HUDEP-2 (cell line): Measurements from ENCODE around the gene DNAAF5.
"Not testable (repeated sequence)": the region's sequence is repeated elsewhere in the genome, so short reads cannot be mapped to it uniquely, and the experiment has no call there.

ENCODE experiments used
- DNase-seq, 76 experiments: peaks; one replicate each; lab custom pipeline; 2025; ENCODE audit not compliant: unreplicated experiment in 76 of 76; lab: John Stamatoyannopoulos, UW

Gene DNAAF5

DNA sequence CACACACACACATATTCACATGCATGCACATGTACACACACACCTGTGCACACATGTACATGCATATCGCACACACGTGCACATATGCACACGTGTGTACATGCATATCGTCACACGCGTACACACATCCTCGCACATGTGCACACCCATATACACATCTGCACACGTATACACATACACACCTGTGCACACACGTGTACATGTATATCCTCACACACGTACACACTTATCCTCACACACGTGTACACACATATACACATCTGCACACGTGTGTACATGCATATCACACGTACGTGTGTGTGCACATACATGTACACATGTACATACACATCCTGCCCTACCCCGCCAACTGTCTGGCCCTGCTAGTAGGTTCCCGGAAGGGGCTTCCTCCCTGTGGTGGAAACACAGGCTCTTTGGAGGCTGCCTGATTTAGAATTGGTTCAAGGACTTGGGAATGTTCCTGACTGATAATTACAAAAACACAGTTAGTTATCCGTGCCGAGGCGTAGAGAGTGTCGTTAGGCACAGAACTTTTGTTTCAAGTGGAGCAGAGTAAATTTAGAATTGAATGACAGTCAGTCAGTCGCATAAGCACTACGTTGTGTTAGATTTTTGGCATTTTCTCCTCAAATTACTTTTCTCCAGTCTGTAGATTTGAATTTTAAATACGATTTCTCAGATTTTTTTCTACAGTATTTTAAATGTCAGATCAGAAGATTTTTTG, 19.1 kb downstream of the DNAAF5 start:
- no peak for DNase-seq

DNA sequence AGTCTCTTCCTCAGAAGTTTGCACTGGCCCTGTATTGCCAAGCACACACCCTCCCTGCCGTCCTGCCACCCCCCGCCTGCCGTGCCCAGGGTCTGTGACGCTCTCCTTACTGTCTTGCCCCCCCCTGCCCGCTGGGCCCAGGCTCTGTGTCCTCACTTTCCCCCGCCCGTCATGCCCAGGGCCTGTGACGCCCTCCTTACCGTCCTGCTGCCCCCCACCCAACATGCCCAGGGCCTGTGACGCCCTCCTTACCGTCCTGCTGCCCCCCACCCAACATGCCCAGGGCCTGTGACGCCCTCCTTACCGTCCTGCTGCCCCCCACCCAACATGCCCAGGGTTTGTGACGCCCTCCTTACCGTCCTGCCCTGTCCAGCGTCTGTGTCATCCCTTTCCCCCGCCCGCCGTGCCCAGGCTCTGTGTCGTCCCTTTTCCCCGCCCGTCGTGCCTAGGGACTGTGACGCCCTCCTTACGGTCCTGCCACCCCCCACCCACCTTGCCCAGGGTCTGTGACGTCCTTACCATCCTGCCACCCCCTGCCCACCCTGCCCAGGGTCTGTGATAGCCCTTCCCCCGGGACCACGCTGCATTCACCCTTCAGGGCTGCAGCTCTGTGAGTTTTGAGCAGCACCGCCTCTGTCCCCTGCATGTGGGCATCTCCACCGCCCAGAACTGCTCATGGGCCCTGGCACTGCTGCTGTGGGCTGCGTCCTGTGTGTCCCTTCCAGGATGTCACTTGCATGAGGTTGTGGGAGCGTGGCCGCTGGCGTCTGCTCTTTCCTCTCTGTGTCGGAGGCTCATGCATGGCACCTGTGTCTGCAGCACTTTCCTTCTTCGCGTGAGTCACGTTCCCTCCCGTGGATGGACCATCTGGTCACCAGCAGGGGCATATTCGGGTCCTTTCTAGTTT, 19.9 kb downstream of the DNAAF5 start:
- DNase-seq: no peak

DNA sequence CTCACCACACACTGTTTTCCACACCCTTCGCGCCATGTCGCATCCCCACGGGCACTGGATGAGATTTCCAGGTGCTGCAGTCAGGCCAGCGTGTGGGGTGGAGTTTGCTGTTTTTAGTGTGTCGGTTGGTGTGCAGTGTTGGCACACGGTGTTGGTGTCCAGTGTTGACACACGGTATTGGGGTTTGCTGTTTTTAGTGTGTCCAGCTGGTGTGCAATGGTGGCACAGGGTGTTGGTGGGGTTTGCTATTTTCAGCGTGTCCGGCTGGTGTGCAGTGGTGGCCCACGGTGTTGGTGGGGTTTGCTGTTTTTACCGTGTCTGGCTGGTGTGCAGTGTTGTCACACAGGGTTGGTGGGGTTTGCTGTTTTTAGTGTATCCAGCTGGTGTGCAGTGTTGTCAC, 20.7 kb downstream of the DNAAF5 start:
- DNase-seq: no peak

- DNase-seq: no peak
Measured at GRCh38 chr7:748446-748845, 21.9 kb downstream of the DNAAF5 start.

DNA sequence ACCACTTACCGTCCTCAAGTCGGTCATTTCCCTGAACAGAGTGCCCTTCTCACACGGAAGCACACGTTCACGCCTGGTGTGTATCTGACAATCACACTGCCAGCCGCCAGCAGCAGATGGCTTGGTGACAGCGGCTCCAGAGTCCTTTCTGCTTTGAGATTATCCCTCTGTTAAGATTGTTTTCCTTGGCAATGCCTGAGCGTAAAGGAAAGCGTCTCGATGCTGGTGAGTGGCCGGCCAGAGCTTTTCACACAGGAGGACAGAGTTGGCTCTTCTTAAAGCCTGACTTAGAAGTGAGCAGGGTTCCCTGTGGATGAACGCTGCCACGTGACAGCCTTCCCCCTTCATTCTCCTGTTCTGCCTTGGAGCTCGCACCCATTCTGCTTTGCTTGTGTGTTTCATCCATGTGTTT, 22.6 kb downstream of the DNAAF5 start:
- no peak for DNase-seq

DNA sequence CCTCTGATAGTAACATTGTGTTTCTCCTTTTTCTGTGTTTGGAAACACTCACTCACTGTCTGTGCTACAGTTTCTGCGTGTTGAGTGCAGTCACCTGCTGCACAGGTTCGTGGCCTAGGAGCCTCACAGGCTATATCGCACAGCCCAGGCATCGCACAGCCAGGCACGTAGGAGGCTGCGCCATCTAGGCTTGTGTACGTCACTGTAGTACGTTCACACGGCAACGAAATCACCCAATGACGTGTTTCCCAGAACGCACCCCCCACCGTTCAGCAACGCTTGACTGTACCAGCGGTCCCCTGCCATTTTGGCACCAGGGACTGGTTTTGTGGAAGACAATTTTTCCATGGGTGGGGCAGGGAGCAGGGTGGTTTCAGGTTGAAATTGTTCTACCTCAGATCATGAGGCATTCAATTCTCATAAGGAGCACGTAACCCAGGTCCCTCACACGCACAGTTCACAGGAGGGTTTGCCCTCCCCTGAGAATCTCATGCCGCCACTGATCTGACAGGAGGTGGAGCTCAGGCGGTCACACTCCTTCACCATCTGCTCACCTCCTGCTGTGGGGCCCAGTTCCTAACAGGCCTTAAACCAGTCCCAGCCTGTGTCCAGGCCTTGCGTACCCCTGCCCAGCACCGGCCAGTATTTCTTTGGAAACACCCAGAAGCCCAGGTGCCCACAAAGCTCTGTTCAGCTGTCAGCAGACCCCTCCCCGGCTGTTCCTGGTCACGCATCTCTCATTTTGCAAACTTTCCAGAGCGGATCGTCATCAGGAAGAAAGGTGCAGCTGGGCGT, 23.8 kb downstream of the DNAAF5 start:
- no peak for DNase-seq

GRCh38 chr7:751826-752225, 25.3 kb downstream of the DNAAF5 start:
- DNase-seq: no peak

DNA sequence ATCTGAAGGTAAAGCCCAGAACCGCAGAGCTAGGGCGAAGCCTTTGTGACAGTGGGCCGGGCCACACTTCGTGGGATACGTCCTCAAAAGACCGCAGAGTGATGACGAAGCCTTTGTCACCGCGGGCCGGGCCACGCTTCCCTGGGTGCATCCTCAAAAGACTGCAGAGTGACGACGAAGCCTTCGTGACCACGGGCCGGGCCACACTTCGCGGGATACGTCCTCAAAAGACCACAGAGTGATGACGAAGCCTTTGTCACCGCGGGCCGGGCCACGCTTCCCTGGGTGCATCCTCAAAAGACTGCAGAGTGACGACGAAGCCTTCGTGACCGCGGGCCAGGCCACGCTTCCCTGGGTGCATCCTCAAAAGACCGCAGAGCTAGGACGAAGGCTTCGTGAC, 25.8 kb downstream of the DNAAF5 start:
- DNase-seq: not testable (repeated sequence)

DNA sequence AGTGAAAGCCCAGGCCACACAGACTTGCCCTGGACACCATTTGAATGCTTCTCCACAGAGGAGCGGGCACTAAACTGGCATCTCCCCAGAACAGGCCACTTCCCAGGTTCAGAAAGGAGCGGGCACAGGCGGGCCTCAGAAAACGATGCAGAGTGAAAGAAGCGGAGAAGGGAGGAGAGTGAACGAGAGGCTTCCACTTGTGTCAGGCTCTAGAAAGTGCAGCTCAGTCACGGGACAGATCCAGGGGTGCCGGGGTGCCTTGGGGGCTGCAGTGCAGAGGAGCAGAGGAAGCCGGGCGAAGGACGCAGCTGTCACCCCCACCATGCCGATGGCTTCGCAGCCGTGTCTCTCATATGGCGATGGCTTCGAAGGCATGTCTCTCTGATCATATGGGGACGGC, 26.7 kb downstream of the DNAAF5 start:
- no peak for DNase-seq

- DNase-seq: no peak
Measured at GRCh38 chr7:754531-755412, 28.3 kb downstream of the DNAAF5 start.

DNA sequence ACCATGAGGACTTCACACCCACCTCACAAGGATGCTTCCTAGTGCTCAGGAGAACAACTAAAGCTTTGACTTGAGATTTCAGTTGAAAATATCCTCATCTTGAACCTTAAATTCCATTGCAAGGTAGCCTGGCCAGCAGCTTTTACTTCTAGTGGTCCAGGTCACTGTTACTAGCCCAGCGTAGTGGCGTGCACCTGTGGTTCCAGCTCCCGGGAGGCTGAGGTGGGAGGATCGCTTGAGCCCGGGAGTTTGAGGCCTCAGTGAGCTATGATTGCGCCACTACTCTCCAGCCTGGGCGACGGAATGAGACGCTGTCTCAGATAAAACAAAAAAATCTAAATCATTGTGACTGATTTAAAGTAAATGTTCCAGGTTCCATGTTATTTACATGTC, 28.9 kb downstream of the DNAAF5 start:
- no peak for DNase-seq

DNA sequence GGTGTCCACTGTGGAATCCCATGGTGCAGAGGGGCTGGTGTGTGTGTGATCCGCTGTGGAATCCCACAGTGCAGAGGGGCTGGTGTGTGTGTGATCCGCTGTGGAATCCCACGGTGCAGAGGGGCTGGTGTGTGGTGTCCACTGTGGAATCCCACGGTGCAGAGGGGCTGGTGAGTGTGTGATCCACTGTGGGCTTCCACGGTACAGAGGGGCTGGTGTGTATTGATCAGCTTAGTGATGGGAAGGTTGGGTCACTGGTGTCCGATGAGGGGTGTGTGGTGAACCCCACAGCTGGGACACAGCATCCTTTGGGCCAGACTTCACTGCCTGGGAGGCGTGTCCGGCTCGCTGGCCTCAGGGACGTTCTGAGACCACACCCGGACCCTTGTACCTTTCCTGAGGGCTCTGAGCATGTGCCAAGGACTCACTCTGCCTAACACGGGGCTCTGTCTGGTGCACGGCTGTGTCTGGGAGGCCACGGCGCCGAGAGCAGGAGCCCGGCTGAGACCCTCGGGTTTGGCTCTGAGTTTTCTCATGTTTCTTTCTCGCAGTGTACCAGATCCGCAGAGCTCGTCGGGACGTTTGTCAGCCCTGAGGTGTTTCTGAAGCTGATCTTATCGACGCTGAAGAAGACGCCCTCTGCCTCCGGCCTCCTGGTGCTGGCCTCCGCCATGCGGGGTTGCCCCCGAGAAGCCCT, 29.9 kb downstream of the DNAAF5 start:
- no peak for DNase-seq

DNA sequence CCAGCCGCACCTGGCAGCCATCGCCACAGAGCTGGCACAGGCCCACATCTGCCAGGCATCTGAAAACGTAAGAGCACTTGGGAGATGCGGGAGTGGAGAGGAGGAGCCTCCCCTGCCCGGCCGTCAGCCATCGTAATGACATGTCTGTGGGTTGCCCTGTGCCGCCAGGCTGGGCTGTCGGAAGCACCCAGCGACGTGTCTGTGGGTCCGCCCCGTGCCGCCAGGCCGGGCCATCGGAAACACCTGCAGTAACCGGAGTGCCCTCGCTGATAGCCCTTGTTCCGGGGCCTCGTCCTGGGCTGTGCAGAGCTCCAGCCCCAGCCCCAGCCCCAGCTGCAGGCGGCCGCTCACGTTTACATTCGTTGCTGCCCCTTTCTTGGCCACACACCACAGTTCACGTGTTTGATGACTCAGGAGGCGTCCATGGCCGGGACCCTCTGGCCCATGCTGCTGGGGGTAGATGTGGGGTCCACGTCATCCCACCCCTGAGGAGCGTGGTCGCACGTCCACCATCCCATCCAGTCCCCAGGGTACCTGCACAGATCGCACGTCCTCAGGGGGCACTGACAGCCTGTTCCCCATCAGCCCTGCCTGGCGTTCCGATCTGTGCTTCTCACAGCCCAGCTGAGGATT, 30.5 kb downstream of the DNAAF5 start:
- DNase-seq: no peak

DNA sequence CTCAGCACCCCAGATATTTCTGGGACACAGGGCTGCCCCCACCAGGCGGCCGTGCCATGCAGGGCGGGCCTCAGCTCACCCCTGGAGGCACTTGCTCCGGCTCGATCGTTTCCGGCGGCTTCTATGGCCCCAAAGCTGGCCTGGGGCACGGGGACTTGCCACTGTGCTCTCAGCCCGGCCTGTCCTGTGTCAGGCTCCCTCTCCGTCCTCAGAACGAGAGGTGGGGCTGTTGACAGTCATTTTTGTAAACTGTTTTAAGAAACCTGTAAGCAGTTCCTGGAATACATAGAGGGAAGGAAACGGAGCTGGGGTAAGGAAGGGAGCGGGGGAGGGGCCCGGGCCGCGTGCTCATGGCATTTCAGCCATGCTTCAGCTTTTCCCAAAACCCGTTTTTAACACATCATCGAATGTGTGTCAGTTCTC, 31.3 kb downstream of the DNAAF5 start:
- no peak for DNase-seq

- DNase-seq: no peak
Measured at GRCh38 chr7:759569-759968, 33.1 kb downstream of the DNAAF5 start.

- no peak for DNase-seq
Measured at GRCh38 chr7:760006-760405, 33.5 kb downstream of the DNAAF5 start.

DNA sequence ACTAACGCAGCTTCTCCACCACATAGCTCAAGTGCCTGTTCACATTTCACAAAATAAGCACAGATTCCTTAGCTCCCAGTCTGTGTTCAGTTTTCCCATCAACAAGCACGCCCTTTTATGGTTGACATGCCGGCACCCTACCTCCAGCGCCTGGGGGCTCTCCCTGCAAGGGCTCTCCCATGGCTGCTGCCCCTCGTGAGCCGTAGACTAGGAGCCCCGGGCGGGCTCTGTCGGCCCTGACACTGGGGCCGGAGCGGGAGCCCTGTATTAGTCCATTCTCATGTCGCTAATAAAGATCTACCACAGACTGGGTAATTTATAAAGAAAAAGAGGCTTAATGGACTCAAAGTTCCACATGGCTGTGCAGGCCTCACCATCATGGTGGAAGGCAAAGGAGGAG, 34.6 kb downstream of the DNAAF5 start:
- DNase-seq: no peak

- DNase-seq: no peak
Measured at GRCh38 chr7:761631-762030, 35.1 kb downstream of the DNAAF5 start.

- no peak for DNase-seq
Measured at GRCh38 chr7:762885-763284, 36.4 kb downstream of the DNAAF5 start.
